K562 (cell line): ENCODE results near the gene PSMC1.

ENCODE experiments used
- MYNN ChIP-seq, 2 experiments: sonication (generic); formaldehyde crosslinking in 1 of 2; IDR thresholded peaks; 2 replicates each; pipeline versions ENCODE4 v1.5.0 to v1.6.1; 2016 to 2020; ENCODE audit warnings: antibody characterized with exemption in 1 of 2, missing genetic modification reagents in 1 of 2
- PCBP2 ChIP-seq: fragments of 200-400 bp; formaldehyde crosslinking; IDR thresholded peaks from 2 replicates; pipeline ENCODE4 v1.6.1; 2018; ENCODE audit warnings: low read length, low read depth, mild to moderate bottlenecking, moderate library complexity; ENCODE audit not compliant: poor library complexity, severe bottlenecking
- RBM22 ChIP-seq: fragments of 200-400 bp; formaldehyde crosslinking; IDR thresholded peaks from 2 replicates; pipeline ENCODE4 v1.6.1; 2018; ENCODE audit warnings: low read length, low read depth; ENCODE audit not compliant: poor library complexity, severe bottlenecking
- TF ChIP-seq, protein P1 (sequence below), 2 experiments: fragments of 450-650 bp; conservative IDR thresholded peaks; 2 replicates each; pipeline ENCODE4 v1.6.1; 2017; ENCODE audit warnings: mild to moderate bottlenecking in 2 of 2, moderate library complexity in 2 of 2

GRCh38 chr14:90287791-90288190 lies 31.4 kb downstream of the PSMC1 start:
- TF ChIP-seq PCBP2 (no peak), MYNN (IDR thresholded peaks at IDR 0.05) (no peak), MYNN (CRISPR knock-in tag; IDR thresholded peaks at IDR 0.05) (no peak), RBM22 (no peak)
- TF ChIP-seq, protein P1, sequence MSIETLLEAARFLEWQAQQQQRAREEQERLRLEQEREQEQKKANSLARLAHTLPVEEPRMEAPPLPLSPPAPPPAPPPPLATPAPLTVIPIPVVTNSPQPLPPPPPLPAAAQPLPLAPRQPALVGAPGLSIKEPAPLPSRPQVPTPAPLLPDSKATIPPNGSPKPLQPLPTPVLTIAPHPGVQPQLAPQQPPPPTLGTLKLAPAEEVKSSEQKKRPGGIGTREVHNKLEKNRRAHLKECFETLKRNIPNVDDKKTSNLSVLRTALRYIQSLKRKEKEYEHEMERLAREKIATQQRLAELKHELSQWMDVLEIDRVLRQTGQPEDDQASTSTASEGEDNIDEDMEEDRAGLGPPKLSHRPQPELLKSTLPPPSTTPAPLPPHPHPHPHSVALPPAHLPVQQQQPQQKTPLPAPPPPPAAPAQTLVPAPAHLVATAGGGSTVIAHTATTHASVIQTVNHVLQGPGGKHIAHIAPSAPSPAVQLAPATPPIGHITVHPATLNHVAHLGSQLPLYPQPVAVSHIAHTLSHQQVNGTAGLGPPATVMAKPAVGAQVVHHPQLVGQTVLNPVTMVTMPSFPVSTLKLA (conservative IDR thresholded peaks at IDR 0.05), result no peak
